Measurements from ENCODE around the gene TMEM92.
"Not testable (repeated sequence)": the region's sequence is repeated elsewhere in the genome, so short reads cannot be mapped to it uniquely, and the experiment has no call there.

TMEM92 gene

GRCh38 chr17:50301891-50302584 is 27.8 kb downstream of the TMEM92 start:
- DNase-seq = no peak

- DNase-seq = no peak
Observed at GRCh38 chr17:50303051-50303450, 28.8 kb downstream of the TMEM92 start.

- DNase-seq = no peak
Observed at GRCh38 chr17:50303596-50303995, 29.3 kb downstream of the TMEM92 start.

GRCh38 chr17:50304781-50305404 is 30.6 kb downstream of the TMEM92 start:
- no peak for DNase-seq

GRCh38 chr17:50307654-50308053 is 33.4 kb downstream of the TMEM92 start:
- no peak for DNase-seq

- no peak for DNase-seq
Observed at GRCh38 chr17:50308666-50309065, 34.4 kb downstream of the TMEM92 start.

GRCh38 chr17:50310455-50311111 is 36.3 kb downstream of the TMEM92 start:
- no peak for DNase-seq

GRCh38 chr17:50311112-50311460 is 36.8 kb downstream of the TMEM92 start:
- no peak for DNase-seq

GRCh38 chr17:50311483-50311882 is 37.2 kb downstream of the TMEM92 start:
- no peak for DNase-seq

- no peak for DNase-seq
Observed at GRCh38 chr17:50312308-50312707, 38.0 kb downstream of the TMEM92 start.

GRCh38 chr17:50314456-50315011 is 40.3 kb downstream of the TMEM92 start:
- DNase-seq = no peak

- no peak for DNase-seq
Observed at GRCh38 chr17:50316016-50316587, 41.8 kb downstream of the TMEM92 start.

- DNase-seq = not testable (repeated sequence)
Observed at GRCh38 chr17:50316660-50317059, 42.4 kb downstream of the TMEM92 start.

GRCh38 chr17:50317121-50317520 is 42.9 kb downstream of the TMEM92 start:
- no peak for DNase-seq

GRCh38 chr17:50318501-50319285 is 44.4 kb downstream of the TMEM92 start:
- DNase-seq = no peak

- DNase-seq = no peak
Observed at GRCh38 chr17:50319306-50320004, 45.2 kb downstream of the TMEM92 start.

- DNase-seq = no peak
Observed at GRCh38 chr17:50322271-50322670, 48.0 kb downstream of the TMEM92 start.

- DNase-seq = no peak
Observed at GRCh38 chr17:50323060-50323459, 48.8 kb downstream of the TMEM92 start.

GRCh38 chr17:50325906-50326305 is 51.6 kb downstream of the TMEM92 start:
- DNase-seq = no peak

- no peak for DNase-seq
Observed at GRCh38 chr17:50326831-50327364, 52.6 kb downstream of the TMEM92 start.

GRCh38 chr17:50328363-50329325 is 54.4 kb downstream of the TMEM92 start:
- DNase-seq = no peak
